Osteocyte (in vitro differentiated cells): Measurements from ENCODE around the gene KBTBD6. TPM values are rescaled to one million over a fixed set of nuclear protein-coding genes. Genes with fewer than 3 reads are reported as not detected.
"Not testable (repeated sequence)": the region's sequence is repeated elsewhere in the genome, so short reads cannot be mapped to it uniquely, and the experiment has no call there.

Source experiments
- DNase-seq: peaks from one replicate; pipeline ENCODE4 v3.0.0; 2021; ENCODE audit warnings: mixed read lengths; ENCODE audit not compliant: unreplicated experiment; ENCODE audit errors: extremely low spot score
- H3K27ac Mint-ChIP-seq: one replicate; pipeline ENCODE4 v1.8.0; 2021; ENCODE audit warnings: mild to moderate bottlenecking, mixed read lengths; ENCODE audit not compliant: unreplicated experiment
- H3K27me3 Mint-ChIP-seq: one replicate; pipeline ENCODE4 v1.8.0; 2021; ENCODE audit warnings: mixed read lengths; ENCODE audit not compliant: unreplicated experiment
- H3K36me3 Mint-ChIP-seq: one replicate; pipeline ENCODE4 v1.8.0; 2021; ENCODE audit warnings: mixed read lengths; ENCODE audit not compliant: unreplicated experiment
- H3K4me1 Mint-ChIP-seq: one replicate; pipeline ENCODE4 v1.8.0; 2021; ENCODE audit warnings: mixed read lengths; ENCODE audit not compliant: unreplicated experiment
- H3K4me3 Mint-ChIP-seq: one replicate; pipeline ENCODE4 v1.8.0; 2021; ENCODE audit warnings: mild to moderate bottlenecking, moderate library complexity, mixed read lengths; ENCODE audit not compliant: unreplicated experiment
- H3K9me3 Mint-ChIP-seq: one replicate; pipeline ENCODE4 v1.8.0; 2021; ENCODE audit warnings: mixed read lengths; ENCODE audit not compliant: unreplicated experiment
- total RNA-seq: library from RNA; stranded (reverse); gene quantifications from 2 replicates; pipeline ENCODE4 v1.2.1, GENCODE V29; 2021
- TF ChIP-seq, protein P1 (sequence below): fragments of 200-600 bp; sonication (generic); IDR thresholded peaks from 2 replicates; pipeline ENCODE4 v1.5.0; 2021; ENCODE audit warnings: antibody characterized with exemption, mild to moderate bottlenecking, moderate library complexity

Gene KBTBD6
- total RNA-seq, 1 donor from 2014 or later = 9.7 TPM

DNA sequence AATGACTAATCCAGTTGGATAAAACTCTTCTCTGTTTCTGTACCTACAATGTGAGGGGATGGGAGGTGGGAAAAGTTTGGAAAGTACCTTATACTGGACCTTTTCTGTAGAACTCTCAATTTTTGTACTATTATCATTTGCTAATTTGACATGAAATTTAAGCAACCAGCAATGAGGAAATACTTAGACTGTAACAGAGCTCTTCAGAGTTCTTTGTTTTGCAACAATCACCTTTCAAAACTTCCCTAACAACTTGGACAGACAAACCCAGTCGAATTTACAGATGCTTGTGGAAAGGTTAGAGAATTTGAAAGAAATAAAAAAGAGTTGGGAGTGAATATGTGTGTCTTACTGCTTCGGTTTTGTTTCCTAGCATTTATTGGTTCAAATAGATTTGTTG is 45.0 kb upstream of the KBTBD6 start:
- Mint-ChIP-seq H3K27ac (no peak overlapping the region), H3K9me3 (peaks cover 14% of the 10 kb centered on the region), H3K4me3 (no peak overlapping the region), H3K27me3 (no peaks in the 10 kb centered on the region), H3K4me1 (peaks cover 5% of the 10 kb centered on the region), H3K36me3 (peaks cover 3% of the 10 kb centered on the region)
- no peak for DNase-seq
- TF ChIP-seq, protein P1, sequence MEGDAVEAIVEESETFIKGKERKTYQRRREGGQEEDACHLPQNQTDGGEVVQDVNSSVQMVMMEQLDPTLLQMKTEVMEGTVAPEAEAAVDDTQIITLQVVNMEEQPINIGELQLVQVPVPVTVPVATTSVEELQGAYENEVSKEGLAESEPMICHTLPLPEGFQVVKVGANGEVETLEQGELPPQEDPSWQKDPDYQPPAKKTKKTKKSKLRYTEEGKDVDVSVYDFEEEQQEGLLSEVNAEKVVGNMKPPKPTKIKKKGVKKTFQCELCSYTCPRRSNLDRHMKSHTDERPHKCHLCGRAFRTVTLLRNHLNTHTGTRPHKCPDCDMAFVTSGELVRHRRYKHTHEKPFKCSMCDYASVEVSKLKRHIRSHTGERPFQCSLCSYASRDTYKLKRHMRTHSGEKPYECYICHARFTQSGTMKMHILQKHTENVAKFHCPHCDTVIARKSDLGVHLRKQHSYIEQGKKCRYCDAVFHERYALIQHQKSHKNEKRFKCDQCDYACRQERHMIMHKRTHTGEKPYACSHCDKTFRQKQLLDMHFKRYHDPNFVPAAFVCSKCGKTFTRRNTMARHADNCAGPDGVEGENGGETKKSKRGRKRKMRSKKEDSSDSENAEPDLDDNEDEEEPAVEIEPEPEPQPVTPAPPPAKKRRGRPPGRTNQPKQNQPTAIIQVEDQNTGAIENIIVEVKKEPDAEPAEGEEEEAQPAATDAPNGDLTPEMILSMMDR = no peak

DNA sequence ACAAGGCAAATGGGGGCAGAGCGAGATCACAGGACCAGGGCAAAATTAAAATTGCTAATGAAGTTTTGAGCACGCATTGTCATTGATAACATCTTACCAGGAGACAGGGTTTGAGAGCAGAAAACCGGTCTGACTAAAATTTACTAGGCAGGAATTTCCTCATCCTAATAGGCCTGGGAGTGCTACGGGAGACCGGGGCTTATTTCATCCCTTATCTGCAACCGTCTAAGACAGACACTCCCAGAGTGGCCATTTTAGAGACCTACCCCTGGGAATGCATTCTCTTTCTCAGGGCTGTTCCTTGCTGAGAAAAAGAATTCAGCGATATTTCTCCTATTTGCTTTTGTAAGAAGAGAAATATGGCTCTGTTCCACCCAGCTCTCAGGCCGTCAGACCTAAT is 43.0 kb upstream of the KBTBD6 start:
- not testable (repeated sequence) for DNase-seq, H3K4me1 Mint-ChIP-seq, H3K36me3 Mint-ChIP-seq, H3K27me3 Mint-ChIP-seq, H3K27ac Mint-ChIP-seq, H3K4me3 Mint-ChIP-seq
- H3K9me3 Mint-ChIP-seq = peaks cover 14% of the 10 kb centered on the region

DNA sequence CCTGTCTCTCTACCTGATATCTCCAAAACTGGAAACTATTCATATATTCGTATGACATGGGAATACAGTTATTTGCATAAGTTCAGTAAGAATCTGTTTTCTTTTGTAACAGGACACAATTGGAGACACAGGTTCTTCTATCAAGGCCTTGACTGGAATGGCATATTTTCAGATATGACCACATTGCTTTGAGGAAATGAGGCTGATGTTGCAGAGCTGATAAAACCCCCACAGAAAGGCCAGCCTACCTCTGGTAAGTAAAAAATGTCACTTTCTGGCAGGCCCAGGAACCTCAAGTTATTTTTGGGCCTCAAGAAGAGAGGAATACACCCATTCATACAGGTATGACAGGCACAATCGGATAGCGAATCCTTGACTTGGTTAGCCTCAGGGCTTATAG is 29.5 kb upstream of the KBTBD6 start:
- H3K9me3 Mint-ChIP-seq = no peaks in the 10 kb centered on the region
- TF ChIP-seq, protein P1 = no peak
- no peaks in the 10 kb centered on the region for H3K36me3 Mint-ChIP-seq
- no peak overlapping the region for H3K4me3 Mint-ChIP-seq
- H3K4me1 Mint-ChIP-seq = no peaks in the 10 kb centered on the region
- H3K27ac Mint-ChIP-seq = no peak overlapping the region
- H3K27me3 Mint-ChIP-seq = peaks cover 7% of the 10 kb centered on the region
- no peak for DNase-seq

DNA sequence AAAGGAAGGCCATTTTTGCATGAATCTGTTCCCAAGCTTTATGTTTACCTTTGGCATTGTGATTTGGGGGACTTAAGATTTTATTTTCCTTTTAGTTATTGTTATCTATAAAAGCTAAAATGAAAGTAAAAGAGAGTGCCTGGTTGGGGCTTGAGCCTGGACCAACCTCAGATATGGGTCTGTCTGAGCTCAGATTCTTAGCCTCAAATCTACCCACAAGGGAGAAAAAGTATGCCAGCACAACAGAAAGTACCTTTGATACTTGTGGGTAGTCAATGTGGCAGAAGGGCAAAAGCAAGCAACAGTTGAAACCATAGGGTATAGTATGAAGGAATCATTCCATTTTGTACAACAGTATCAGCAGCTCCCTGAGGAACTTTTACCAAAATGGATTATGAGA is 26.6 kb upstream of the KBTBD6 start:
- Mint-ChIP-seq H3K27ac (no peak overlapping the region), H3K27me3 (peaks cover 2% of the 10 kb centered on the region), H3K4me3 (no peak overlapping the region), H3K4me1 (no peaks in the 10 kb centered on the region), H3K36me3 (no peaks in the 10 kb centered on the region), H3K9me3 (no peaks in the 10 kb centered on the region)
- DNase-seq = no peak
- TF ChIP-seq, protein P1 = no peak

DNA sequence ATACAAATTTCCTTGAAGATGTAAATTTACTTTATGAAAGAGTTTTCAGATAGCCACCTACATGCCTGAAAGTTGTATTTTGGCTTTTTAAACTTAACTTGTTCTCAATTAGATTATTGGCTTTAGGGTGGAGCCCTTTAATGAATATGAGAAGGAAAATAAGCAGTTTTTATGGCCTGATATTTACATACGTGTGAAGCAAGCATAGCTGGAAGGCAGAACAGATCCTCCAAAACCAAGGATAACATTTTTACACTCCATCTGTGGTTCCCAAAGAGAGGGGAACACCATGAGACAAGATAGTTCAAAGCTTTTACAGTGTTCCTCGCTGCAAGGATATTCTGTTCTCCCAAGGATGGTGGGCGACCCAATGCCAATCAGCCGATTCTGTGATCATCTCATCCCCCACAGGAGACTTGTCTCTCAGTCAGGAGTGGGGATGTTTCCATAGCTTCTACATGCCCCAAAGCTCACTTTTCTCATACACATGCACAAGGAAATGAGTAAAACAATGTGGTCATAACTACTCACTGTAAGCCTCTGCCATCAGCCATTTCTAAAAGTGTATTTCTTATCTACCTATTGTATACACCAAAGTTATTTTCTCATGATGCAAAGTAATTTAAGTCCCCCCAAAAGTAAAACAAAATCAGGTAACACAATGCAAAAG is 24.6 kb upstream of the KBTBD6 start:
- Mint-ChIP-seq H3K36me3 (no peaks in the 10 kb centered on the region), H3K27me3 (no peaks in the 10 kb centered on the region), H3K4me1 (no peaks in the 10 kb centered on the region), H3K4me3 (no peak overlapping the region), H3K27ac (no peak overlapping the region), H3K9me3 (no peaks in the 10 kb centered on the region)
- DNase-seq = no peak
- TF ChIP-seq, protein P1 = no peak
